PC-3 (cell line): ENCODE measurements around the gene KRTAP3-3.

Experiments
- EZH2phosphoT487 ChIP-seq: fragments of 300-600 bp; sonication (generic); IDR thresholded peaks from 2 replicates; pipeline ENCODE4 v1.6.1; 2018; ENCODE audit warnings: mild to moderate bottlenecking, antibody characterized with exemption, low read length, borderline replicate concordance
- TF ChIP-seq, protein P1 (sequence below): fragments of 300-600 bp; sonication (generic); conservative IDR thresholded peaks from 2 replicates; pipeline ENCODE4 v1.5.1; 2017; ENCODE audit warnings: antibody characterized with exemption, low read depth, mild to moderate bottlenecking, low read length

DNA sequence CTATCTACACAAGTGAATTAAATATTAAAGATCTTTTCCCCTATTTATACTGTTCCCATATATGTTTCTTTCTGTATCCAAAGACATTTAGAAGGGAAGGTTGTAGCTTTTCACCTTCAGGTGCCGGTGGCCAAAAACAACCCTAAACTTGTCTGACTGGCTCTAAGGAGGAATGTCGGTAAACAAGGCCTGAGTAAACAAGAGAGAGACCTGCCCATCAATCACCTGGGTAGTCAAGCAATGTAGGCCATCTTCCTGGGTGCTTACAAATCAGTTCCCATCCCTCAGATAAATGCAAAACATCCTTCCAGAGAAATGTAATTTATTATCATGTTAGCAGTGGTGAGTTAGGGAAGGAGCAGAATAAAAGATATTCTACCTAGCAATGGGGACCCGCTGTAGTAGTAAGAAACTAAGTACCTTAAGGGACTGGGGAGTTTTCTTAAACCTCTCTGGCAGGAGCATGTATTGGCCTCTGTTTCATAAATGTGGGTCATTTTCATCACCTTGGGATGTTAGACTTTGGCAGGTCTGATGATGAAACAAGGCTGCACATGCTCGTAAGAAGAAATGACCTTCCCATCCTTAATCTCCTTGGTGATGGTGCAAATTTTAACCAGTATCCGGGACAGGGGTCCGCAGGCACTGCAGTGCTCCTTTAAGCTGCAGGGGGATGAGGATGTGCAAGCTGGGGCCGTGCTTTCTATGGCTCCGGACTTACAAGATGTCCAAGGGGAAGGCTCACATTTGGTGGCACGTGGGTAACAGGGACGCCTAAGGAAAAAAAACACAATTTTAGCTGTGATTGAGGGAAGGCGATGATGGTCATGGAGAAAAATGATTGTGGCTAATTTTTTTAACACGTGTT, 35.6 kb downstream of the KRTAP3-3 start:
- TF ChIP-seq, protein P1, sequence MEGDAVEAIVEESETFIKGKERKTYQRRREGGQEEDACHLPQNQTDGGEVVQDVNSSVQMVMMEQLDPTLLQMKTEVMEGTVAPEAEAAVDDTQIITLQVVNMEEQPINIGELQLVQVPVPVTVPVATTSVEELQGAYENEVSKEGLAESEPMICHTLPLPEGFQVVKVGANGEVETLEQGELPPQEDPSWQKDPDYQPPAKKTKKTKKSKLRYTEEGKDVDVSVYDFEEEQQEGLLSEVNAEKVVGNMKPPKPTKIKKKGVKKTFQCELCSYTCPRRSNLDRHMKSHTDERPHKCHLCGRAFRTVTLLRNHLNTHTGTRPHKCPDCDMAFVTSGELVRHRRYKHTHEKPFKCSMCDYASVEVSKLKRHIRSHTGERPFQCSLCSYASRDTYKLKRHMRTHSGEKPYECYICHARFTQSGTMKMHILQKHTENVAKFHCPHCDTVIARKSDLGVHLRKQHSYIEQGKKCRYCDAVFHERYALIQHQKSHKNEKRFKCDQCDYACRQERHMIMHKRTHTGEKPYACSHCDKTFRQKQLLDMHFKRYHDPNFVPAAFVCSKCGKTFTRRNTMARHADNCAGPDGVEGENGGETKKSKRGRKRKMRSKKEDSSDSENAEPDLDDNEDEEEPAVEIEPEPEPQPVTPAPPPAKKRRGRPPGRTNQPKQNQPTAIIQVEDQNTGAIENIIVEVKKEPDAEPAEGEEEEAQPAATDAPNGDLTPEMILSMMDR = no peak
- no peak for TF ChIP-seq EZH2phosphoT487
